ENCODE results near the gene COL21A1.

The COL21A1 gene

GRCh38 chr6:56101141-56101553 lies 146.2 kb downstream of the COL21A1 start:
- no peak for DNase-seq

GRCh38 chr6:56096946-56097621 lies 150.3 kb downstream of the COL21A1 start:
- DNase-seq: no peak

DNA sequence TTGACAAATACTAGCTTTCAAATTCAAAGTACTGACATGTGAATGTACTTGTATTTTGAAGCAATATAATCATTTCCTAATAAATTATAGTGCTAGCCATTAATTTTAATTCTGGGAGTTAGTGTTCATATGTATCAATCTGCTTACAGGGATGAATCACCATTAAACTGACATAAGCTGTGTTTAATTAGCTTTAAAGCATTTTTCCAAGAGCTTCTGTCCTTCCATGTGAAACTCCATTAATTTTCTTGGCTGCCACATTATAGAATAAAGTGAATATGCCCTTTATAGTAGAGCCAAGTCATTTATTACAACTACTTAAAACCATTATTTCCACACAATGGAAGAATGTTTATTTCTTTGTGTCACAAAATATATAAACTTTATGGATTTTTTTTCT lies 150.8 kb downstream of the COL21A1 start:
- DNase-seq: no peak

DNA sequence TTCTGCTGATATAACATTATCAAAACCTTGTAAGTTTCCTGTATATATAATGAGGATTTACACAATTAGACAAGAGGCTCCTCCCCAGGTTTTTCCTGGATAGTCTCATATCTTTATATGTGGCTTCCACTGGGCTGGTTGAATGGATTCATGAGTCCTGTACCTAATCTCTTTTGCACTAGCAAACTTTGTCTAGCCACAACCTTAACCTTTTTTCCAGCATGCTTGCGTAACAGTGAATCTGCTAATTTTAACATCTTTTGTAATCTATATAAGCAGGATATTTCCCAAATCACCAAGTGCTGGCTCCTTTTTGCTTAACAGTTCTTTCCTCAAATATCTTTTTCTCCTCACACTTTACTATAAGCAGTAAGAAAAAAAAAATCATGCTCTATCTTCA lies 153.6 kb downstream of the COL21A1 start:
- DNase-seq: no peak

DNA sequence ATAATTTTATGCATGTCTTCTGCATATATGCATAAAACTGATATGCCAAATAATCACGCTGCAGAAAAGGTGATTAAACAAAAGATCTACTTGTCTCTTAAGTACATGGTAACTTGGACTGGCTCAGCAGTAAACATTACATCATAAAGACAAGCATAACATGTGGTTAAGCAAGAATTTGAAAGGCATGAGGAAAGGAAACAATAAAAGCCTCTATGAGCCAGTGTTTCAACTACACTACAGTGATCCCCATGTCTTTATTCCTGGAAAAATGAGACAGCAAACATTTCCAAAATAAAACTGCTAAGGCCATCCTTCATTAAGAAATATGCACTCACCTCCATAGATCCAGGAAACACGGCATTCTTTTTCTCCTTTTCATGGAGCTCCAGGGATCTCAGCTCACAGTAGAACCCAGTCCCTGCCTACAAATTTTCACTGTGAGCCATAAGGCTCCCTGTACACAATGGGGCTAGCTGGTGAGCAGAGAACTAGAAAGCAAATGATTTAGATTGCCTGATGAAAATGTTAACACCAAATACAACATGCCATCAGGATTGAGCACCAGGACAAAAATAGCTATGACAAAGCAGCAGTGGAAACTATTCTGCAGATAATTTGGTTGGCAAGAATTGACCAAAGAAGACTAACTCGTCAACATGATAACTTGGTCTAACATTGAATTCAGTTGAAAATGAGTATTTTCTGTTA lies 156.1 kb downstream of the COL21A1 start:
- DNase-seq: no peak

DNA sequence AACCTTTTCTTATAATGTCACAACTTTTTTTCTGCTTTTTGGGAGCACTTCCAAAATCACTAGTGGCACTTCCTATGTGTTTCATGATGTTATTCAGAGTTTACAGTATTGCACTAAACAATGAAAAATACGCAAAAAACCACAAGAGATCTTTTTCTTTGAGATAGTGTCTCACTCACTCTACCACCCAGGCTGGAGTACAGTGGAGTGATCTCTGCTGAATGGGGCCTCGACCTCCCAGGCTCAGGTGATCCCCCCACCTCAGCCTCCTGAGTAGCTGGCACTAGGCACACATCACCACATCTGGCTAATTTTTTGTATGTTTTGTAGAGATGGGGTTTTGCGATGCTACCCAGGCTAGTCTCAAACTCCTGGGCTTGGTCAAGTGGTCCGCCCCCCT lies 158.7 kb downstream of the COL21A1 start:
- no peak for DNase-seq

- DNase-seq: no peak
Observed at GRCh38 chr6:56087421-56087820, 160.0 kb downstream of the COL21A1 start.

- no peak for DNase-seq
Observed at GRCh38 chr6:56079751-56080540, 167.4 kb downstream of the COL21A1 start.

DNA sequence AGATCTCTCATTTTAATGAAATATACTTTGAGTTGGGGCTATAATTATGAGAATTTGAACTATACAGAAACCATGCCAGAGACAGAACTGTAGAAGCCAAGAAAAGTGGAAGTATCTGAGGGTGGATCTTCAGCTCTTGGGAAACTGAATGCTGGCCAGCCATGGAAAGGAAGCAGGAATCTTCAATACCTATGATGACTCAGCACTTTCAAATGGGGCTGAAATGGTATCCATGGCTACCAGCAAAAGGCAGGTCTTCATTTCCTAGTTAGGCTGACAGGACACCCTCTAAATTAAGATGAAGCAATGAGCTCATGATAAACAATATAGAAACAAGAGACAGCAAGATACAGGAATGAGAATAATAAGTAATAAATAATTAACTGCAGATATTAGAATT lies 171.3 kb downstream of the COL21A1 start:
- DNase-seq: no peak

GRCh38 chr6:56073761-56074160 lies 173.6 kb downstream of the COL21A1 start:
- DNase-seq: no peak

DNA sequence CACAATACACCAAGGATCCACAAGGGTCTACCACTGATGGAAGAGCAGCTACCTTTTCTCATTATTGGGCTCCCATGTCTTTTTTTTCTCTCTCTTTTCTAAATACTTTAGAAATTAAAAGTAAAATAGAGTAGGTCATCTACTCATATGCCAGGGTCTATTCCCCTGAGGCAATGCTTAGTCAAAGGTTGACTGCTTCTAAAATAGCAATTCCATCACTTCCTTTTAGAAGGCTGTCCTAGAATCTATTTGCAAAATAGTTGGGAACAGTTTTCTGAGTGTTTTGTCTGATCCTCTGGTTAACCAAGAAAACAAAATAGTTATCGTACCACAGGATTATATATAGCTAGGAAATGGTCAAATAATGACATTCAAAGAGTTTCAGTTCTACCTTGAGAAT lies 174.1 kb downstream of the COL21A1 start:
- DNase-seq: no peak

DNA sequence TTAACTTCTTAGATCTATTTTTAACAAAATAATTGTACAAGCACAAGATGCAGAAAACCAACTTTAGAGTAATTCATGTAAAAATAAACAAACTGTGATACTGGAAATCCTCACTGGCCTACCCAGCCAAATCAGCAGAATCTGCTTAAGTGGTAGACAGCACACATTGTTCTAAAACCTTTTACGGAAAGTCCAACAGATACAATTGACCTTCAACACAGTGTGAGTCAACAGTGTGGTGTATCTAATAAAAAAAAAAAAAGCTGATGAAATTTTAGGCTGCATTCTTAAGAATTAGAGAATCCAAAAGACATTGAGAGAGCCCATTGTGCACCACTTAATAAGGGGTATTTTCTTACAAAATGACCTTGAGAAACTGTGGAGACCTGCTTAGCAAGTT lies 174.5 kb downstream of the COL21A1 start:
- no peak for DNase-seq

GRCh38 chr6:56065408-56065807 lies 182.0 kb downstream of the COL21A1 start:
- DNase-seq: no peak

- DNase-seq: no peak
Observed at GRCh38 chr6:56062836-56063235, 184.5 kb downstream of the COL21A1 start.

- DNase-seq: no peak
Observed at GRCh38 chr6:56058636-56059035, 188.7 kb downstream of the COL21A1 start.

GRCh38 chr6:56055081-56055704 lies 192.2 kb downstream of the COL21A1 start:
- DNase-seq: no peak

GRCh38 chr6:56051202-56051598 lies 196.2 kb downstream of the COL21A1 start:
- DNase-seq: no peak

DNA sequence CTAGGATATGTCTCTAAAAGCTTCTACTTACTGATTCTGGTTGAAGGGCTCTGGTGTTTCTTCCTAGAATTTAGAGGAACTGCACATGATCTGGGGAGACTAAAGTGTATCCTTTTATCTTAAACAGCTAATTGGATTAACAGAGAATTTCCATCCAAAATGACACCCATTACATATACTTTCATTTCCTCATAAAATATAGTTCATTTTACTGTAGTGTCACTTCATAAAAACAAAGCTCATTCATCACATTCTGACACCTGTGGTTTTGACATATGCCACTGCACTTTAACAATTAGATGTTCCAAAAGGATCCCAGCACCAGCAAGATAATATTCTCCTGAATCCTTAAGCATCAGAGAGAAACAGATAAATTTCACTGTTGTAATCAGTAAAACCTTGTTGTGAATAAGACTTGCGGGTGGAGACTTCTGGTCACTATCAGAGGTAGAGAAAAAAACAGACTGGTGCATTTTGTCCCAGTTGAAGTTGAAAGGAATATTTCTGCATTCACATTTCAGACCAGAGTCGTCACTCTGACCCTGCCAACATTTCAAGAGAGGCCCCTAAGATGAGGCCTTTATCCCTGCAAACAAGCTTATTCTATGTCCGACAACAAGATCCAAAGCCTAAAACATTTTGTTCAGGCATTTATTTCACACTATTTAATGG lies 196.7 kb downstream of the COL21A1 start:
- DNase-seq: no peak

DNA sequence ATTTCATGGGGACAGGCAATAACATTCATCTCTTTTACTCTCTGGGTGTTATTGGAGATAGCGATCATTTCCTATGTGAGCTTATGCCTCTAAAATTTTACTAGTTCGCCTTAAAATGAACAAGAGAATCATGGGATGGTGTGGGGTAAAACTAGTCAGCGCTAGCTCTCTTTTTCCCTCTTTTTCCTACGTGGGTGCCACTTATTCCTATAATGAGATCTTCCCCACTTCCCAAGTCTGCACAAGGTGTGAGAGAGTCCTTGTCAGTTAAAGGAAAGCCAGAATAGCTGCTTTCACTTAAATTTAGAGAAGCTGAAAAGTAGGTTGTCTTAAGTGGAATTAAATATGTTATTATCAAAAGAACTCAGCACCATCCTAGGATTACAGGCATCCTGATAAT lies 198.8 kb downstream of the COL21A1 start:
- no peak for DNase-seq

DNA sequence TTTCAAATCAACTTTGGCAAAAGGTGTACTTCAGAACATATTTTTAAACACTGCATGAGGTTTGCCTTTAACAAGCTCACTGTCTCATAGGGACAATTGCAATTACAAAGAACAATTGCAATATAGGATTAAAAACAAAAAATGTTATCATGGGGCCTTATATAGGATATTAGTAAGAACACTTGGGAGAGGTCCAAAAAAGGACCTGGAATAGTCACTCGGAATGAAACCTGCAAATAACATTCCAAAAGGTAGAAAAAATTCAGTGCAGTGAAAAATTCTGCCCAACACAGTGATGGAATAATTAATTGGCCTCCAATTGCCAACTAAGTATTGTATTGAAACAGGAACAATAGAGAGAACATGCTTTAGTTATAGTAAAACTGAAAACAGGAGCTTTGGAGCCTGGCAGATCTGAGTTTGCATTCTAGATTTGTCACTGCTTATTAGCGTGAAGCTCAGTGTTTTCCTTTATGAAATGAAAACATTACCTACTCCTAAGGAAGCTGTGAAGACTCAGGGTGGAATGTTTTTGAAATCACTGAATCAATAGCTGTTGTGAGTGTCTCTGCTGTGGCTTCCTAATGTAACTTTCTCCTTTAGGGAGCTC lies 199.3 kb downstream of the COL21A1 start:
- peak; percentile 20 for DNase-seq

DNA sequence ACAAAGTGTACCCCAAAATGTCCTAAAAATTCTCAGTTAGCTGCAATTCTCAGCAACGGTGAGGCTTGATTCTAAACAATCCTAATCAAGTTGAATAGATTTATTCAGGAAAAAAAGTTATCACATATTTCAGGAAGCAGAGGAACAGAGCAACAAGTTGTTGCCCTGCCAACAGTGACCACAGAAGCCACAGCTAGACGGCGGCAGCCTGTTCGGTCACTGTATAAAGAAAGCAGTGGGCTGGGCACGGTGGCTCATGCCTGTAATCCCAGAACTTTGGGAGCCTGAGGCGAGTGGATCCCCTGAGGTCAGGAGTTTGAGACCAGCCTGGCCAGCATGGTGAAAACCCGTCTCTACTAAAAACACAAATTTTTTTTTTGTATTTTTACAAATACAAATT lies 200.8 kb downstream of the COL21A1 start:
- DNase-seq: no peak

DNA sequence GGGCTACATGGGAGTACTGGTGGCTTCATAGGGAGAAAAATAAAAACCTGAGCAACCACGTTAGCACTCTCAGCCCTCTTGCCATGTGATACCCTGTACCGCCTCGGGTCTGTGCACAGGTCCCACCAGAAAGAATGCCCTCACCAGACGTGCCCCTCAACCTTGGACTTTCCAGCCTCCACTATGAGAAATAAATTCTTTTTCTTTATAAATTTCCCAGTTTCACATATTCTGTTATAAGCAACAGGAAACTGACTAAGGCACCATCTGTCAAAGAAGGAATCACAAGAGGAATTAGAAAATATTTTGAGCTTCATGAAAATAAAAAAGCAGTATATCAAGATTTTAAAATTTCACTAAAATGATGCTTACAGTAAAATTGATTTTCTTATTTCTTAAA lies 203.6 kb downstream of the COL21A1 start:
- no peak for DNase-seq

- no peak for DNase-seq
Observed at GRCh38 chr6:56043076-56043475, 204.3 kb downstream of the COL21A1 start.

Data from NCI-H187 treated with DMSO at 0.1 percent for 48 hours (cell line).